OCI-M1 (cell line): ENCODE measurements around the gene CAPN5.
A peak's percentile ranks its signal among the peaks of the same experiment; 100 is the strongest.

Source experiments
- DNase-seq: peaks from one replicate; lab custom pipeline; 2025; lab: John Stamatoyannopoulos, UW

Gene CAPN5

DNA sequence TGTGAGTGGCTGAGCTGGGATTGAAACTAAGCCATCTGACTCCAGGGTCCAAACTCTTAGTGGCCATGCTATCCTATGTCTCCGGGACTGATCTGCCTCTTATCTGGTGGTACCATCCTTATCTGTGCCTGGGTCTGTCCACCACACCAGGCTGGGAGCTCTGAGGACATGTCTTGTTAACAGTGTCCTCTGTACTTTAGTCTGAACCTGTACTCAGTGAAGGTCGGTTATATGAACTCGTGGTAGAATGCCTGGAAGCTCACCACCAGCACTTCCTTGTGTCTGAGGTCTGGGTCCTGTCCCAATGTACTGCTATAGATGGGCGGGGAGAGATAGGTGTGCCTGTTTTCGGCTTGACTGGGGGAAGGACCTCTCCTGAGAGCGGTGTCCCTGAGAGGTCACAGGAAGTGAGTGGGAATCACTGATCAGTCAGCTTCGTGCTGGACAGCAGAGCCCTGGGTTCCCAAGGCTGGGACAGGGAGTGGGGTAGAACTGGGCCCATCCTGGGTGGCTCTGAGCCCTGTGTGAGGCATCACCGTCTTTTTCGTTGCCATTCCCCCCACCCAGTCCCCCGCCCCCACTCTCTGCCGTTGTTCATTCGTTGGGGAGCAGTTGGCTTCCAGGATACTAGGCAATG, 70.1 kb downstream of the CAPN5 start:
- DNase-seq = no peak

GRCh38 chr11:77137421-77137820, 70.7 kb downstream of the CAPN5 start:
- no peak for DNase-seq

DNA sequence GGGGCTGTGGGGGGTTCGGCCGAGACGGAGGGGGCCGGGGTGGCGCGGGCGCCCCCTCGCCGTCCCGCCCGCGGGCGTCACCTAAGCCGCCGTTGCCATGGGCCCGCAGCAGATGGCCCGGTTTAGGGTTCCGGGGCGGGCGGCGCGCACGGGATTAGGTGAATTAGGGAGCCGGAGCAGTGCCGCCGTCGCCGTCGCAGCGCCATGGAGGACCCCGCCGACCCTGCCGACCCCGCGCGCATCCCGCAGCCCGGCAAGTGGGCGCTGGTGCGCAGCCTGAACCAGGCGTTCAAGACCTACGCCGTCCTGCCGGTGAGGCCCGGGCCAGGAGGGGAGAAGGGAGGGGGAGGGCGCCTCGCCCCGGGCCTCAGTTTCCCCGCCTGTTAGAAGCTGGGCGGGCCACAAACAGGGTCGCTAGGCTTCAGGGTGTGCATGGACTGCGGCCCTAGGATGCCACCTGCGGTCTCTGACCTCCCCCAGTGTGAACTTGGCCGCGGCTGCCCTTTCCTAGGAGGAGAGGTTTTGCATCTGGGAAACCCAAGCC, 71.4 kb downstream of the CAPN5 start:
- no peak for DNase-seq

- no peak for DNase-seq
These were observed 72.4 kb downstream of the CAPN5 start for GRCh38 chr11:77139201-77139600.

GRCh38 chr11:77140231-77140851, 73.6 kb downstream of the CAPN5 start:
- DNase-seq = peak; percentile 61

DNA sequence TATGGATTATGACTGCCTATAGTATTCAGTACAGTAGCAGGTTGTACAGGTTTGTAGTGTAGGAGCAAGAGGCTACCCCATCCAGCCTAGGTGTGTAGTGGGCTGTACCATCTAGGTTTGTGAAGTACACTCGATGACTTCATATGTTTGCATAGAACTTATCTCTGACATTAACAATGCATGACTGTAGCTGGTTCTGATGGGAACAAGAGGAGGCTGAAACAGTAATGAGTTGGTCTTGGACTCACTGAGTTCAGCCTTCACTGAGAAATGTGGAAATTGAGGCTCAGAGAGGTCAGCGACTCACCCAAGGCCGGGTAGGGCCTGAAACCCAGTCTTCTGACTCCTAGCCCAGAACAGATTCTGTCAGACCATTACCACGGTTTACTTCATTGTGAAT, 74.3 kb downstream of the CAPN5 start:
- DNase-seq = no peak

DNA sequence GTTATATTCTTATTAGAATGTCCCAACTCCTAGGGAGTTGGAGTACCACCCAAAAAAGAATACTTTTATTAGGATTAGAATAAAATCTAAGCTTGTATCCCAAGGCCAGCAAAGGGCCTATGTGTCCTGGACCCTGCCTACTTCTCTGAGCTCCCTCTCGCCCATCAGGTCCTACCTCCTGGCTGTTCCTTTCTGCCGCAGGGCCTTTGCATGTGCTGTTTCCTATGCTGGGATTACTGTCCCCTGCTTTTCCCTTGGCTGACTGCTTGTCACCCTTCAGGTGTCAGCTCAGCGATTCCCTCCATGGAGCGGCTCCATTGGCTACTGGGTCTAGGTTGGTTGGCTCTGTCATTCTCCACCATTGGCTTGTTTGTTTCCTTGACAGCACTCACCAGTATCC, 74.7 kb downstream of the CAPN5 start:
- no peak for DNase-seq

- peak; percentile 65 for DNase-seq
These were observed 75.6 kb downstream of the CAPN5 start for GRCh38 chr11:77142091-77142975.

GRCh38 chr11:77143405-77144020, 76.7 kb downstream of the CAPN5 start:
- DNase-seq = no peak

DNA sequence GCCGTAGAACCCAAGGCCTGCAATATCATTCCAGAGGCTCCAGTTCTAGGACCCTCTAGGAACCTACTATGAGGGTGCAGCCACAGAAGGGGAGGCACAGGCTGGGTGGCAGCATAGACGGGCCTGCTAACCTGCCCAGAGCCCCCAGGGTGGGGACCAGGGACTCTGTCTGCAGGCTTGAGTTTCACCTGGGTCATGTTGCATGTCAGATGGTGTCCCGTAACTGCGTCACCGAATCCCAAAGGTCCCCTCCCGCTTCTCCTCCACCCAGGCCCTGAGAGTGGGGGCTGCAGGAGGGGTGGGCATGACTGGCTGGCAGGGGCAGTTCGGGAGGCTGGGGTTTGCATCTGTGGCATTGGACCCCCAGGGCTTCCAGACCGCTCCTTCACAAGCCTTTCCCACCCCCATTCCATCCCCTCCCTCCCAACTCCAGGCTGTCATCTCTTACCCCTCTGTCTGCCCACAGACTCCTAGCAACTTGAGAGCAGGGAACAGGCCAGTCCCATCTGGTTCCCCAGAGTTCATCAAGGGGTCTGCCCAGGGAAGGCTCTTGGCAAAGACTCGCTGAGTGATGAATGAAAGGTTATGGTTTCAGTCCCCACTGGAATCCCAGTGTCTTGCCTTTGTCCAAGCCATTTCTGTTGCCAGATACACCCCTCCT, 77.6 kb downstream of the CAPN5 start:
- DNase-seq = no peak

DNA sequence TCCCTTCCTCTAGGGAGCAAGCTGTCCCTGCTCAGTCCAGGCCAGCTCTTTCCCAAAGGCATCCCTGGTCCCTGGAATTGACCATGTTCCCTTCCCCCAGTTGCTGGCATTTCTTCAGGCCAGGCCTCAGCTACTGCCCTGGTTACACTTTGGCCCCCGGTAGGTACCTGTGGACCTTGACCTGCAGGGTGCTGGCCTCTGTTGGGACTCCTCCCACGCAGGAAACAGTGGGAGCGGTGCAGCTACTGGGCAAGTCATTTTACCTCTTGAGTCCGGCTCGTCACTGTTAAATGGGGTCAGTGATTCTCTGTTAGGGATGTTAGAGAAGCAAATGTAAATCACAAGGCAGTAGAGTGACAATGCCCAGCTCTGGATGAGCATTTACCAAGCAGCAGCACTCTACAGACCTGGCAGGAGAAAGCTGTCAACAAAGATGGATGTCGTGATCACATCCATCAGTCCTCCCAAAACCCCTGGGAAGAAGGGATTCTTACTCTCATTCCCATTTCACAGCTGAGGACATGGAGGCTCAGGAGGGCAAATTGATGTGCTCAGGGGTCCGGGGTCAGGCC, 78.2 kb downstream of the CAPN5 start:
- no peak for DNase-seq

GRCh38 chr11:77146261-77147035, 79.7 kb downstream of the CAPN5 start:
- no peak for DNase-seq

DNA sequence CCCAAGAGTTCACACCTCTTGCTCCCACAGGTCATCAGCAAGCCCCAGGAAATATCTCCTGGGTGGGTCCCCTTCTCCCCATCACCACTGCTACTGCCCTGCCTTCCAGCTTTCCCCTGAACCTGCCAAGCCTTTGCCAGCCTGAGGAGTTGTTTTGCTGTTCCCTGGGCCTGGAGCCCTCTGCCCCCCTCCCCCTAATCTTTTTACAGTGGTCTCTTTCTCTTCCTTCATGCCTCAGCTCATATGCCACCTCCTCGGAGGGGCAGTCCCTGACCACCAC, 80.2 kb downstream of the CAPN5 start:
- DNase-seq = no peak

DNA sequence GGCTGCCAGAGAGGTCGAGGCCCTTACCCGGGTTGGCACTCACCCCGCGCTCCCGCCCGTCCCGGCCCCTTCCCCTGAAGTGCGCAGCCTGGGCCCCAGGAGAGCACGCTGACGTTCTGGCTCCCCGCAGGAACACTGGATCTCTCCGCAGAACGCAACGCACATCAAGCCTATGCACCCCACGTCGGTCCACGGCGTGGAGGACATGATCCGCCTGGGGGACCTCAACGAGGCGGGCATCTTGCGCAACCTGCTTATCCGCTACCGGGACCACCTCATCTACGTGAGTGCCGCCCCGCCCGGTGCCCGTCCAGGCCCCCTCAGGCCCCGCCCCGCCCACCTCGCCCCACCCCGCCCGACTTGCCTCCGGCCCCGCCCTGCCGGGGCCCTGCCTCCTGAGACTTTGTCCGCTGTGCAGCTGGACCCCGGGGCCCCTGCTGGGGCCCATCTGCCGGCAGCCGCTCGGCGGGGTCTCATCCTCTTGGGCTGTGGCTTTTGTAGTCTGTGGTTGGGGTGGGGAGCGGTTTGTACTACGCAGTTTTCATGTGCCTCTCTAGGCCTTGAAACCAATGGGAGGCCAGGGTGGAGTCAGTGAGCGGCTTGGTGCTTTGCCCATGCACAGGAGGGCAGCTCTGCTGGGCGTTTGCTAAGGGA, 81.0 kb downstream of the CAPN5 start:
- DNase-seq = no peak

- DNase-seq = no peak
These were observed 82.4 kb downstream of the CAPN5 start for GRCh38 chr11:77148963-77149715.

DNA sequence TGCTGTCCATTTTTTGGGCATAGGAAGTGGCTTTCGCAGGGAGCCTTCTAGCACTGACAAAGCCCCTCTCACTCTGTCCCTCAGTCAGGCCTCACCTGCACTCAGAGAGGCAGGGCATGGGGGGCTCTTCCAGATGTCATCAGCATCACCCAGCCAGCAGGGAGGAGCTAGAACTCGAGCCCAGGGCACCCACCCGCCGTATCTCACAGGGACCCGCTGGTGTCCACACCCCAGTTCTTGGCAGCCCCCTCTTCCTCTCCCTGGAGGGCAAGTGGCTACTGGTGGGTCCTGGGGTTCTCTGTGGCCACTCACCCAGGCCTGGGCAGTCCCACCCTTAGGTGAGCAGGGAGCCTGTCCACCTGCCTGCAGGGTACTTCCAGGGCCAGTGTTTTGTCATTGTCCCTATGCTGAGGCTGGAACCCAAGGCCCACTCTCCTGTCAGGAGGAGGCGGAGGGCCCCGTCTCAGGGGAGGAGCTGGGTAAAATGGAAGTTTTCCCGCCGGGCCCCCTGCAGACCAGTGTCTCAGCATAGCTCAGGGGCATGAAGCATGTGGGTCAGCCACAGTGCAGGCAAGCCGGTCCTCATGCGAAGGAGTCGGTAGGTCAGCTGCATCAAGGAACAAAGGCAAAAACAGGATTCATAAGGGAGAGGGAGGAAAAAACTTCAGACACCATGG, 83.1 kb downstream of the CAPN5 start:
- DNase-seq = no peak

DNA sequence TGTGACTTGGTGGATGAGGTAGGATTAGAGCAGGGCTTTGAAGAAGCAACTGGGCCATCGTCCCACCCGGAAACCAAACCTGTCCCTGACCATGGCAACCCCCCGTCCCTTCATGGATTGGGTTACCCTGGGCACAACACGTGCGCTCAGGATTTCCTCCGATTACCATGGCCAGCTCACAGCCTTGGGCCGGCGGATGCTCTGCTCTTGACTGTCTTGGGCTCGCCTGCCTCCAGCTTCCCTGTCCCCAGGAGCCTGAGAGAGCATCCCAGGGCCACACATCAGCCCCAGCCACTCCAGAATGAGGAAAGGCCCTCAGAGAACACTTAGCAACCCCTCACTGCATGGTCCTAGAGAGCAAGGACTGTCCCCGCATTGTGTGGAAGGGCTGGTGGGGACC, 84.1 kb downstream of the CAPN5 start:
- DNase-seq = no peak

- peak; percentile 89 for DNase-seq
These were observed 85.2 kb downstream of the CAPN5 start for GRCh38 chr11:77151804-77152509.
